Erythroblast (primary cell): ENCODE data around the gene FA2H.

Source experiments
- GATA1 ChIP-seq: IDR thresholded peaks from 2 replicates; pipeline ENCODE4 v1.6.1; 2011; ENCODE audit warnings: low read depth, mild to moderate bottlenecking, control low read depth, low read length, moderate library complexity
- POLR2A ChIP-seq: IDR thresholded peaks from 2 replicates; pipeline ENCODE4 v1.6.1; 2011; ENCODE audit warnings: mild to moderate bottlenecking, low read length

GRCh38 chr16:74794668-74795067 lies 20.0 kb upstream of the FA2H start:
- TF ChIP-seq POLR2A (no peak), GATA1 (no peak)
